Endothelial cell of umbilical vein (primary cell): ENCODE results near the gene THBS1. TPM values are rescaled to one million over a fixed set of nuclear protein-coding genes. Genes with fewer than 3 reads are reported as not detected.

ENCODE experiments used
- BruUV-seq: library from RNA; stranded (reverse); fragments of 400-500 nt; replicated peaks from 2 replicates; lab custom pipeline; 2021; lab: Mats Ljungman, UMichigan
- CTCF ChIA-PET: fragments of 300-600, 350-600 bp; sonication (Branson Sonifier 250); formaldehyde crosslinking; loops from one replicate; lab custom pipeline; 2021; ENCODE audit warnings: antibody characterized with exemption, inconsistent platforms; lab: Charles Lee
- POLR2A ChIA-PET: fragments of 300-600, 350-600 bp; sonication (Branson Sonifier 250); formaldehyde crosslinking; loops from one replicate; lab custom pipeline; 2021; ENCODE audit warnings: antibody characterized with exemption, inconsistent platforms; lab: Charles Lee
- DNase-seq: peaks from one replicate; pipeline ENCODE4 v3.0.0-alpha.2; 2011; ENCODE audit warnings: low read depth, low spot score
- FAIRE-seq: peaks from 2 replicates; lab custom pipeline; 2011; peaks lifted over from hg19 to GRCh38; lab: Jason Lieb, UNC
- H2AFZ ChIP-seq: 2 replicates; pipeline ENCODE4 v1.6.0; 2012; ENCODE audit warnings: low read depth, low read length, control low read depth, inconsistent platforms
- H3K27ac ChIP-seq: 2 replicates; pipeline ENCODE4 v1.5.1; 2011; ENCODE audit warnings: low read depth, mild to moderate bottlenecking, control low read depth, low read length, moderate library complexity; ENCODE audit not compliant: insufficient read depth
- H3K27me3 ChIP-seq, 2 experiments: 2 replicates each; pipeline versions ENCODE4 v1.6.0 to v1.6.1; 2011; ENCODE audit warnings: low read length in 2 of 2, mixed read lengths in 1 of 2; ENCODE audit not compliant: control insufficient read depth in 2 of 2, insufficient read depth in 2 of 2
- H3K36me3 ChIP-seq, 2 experiments: 2 replicates in 1 of 2; 3 replicates in 1 of 2; pipeline ENCODE4 v1.5.1; 2011; ENCODE audit warnings: low read length in 2 of 2, mild to moderate bottlenecking in 1 of 2, moderate library complexity in 1 of 2; ENCODE audit not compliant: control insufficient read depth in 2 of 2, insufficient read depth in 2 of 2; ENCODE audit errors: extremely low read depth in 1 of 2
- H3K4me1 ChIP-seq: 3 replicates; pipeline ENCODE4 v1.5.1; 2011; ENCODE audit warnings: mild to moderate bottlenecking, low read length; ENCODE audit not compliant: control insufficient read depth, insufficient read depth; ENCODE audit errors: extremely low read depth
- H3K4me2 ChIP-seq: 2 replicates; pipeline ENCODE4 v1.6.1; 2011; ENCODE audit warnings: low read length, control low read depth, mixed read lengths; ENCODE audit not compliant: insufficient read depth
- H3K4me3 ChIP-seq, 3 experiments: fragments of 200-600 bp in 1 of 3; sonication (generic), shearing (Covaris generic) in 1 of 3; replicated peaks in 1 of 3; 2 replicates each; pipeline ENCODE4 v1.5.1; 2011 to 2016; ENCODE audit warnings: control low read depth in 3 of 3, low read length in 3 of 3, mild to moderate bottlenecking in 2 of 3, inconsistent platforms in 1 of 3, low read depth in 1 of 3, moderate library complexity in 1 of 3; ENCODE audit not compliant: insufficient read depth in 1 of 3
- H3K79me2 ChIP-seq: 2 replicates; pipeline ENCODE4 v1.6.0; 2012; ENCODE audit warnings: low read length, inconsistent platforms; ENCODE audit not compliant: control insufficient read depth, insufficient read depth
- H3K9ac ChIP-seq: replicated peaks from 2 replicates; pipeline ENCODE3; 2011; ENCODE audit warnings: low read length, control low read depth; ENCODE audit not compliant: insufficient read depth; ENCODE audit errors: extremely low read depth
- H3K9me1 ChIP-seq: replicated peaks from 3 replicates; pipeline ENCODE4 v1.6.0; 2011; ENCODE audit warnings: mild to moderate bottlenecking, low read length; ENCODE audit not compliant: control insufficient read depth, insufficient read depth; ENCODE audit errors: extremely low read depth
- H3K9me3 ChIP-seq: replicated peaks from 2 replicates; pipeline ENCODE4 v1.5.1; 2012; ENCODE audit warnings: low read length, inconsistent platforms; ENCODE audit not compliant: control insufficient read depth, insufficient read depth
- H4K20me1 ChIP-seq: replicated peaks from 2 replicates; pipeline ENCODE3; 2011; ENCODE audit warnings: mild to moderate bottlenecking, low read length; ENCODE audit not compliant: control insufficient read depth, insufficient read depth; ENCODE audit errors: extremely low read depth
- CTCF ChIP-seq, 2 donors: IDR thresholded peaks; 1 replicate in 1 of 2; 2 replicates in 1 of 2; pipeline ENCODE4 v1.5.1; 2011; ENCODE audit warnings: low read length in 2 of 2, mild to moderate bottlenecking in 2 of 2, moderate library complexity in 2 of 2, control low read depth in 1 of 2, inconsistent platforms in 1 of 2, low read depth in 1 of 2; ENCODE audit not compliant: insufficient read depth in 1 of 2; ENCODE audit errors: extremely low read depth in 1 of 2
- EZH2 ChIP-seq: IDR thresholded peaks from 2 replicates; pipeline ENCODE4 v1.6.1; 2012; ENCODE audit warnings: borderline replicate concordance, low read depth, mild to moderate bottlenecking, moderate library complexity, low read length, inconsistent platforms; ENCODE audit not compliant: severe bottlenecking
- FOS ChIP-seq: IDR thresholded peaks from 2 replicates; pipeline ENCODE4 v1.6.1; 2011; ENCODE audit warnings: mild to moderate bottlenecking, low read length, moderate library complexity, borderline replicate concordance; ENCODE audit not compliant: insufficient read depth
- GATA2 ChIP-seq: IDR thresholded peaks from 2 replicates; pipeline ENCODE4 v1.7.0; 2011; ENCODE audit warnings: low read depth, mild to moderate bottlenecking, moderate library complexity, mixed read lengths, low read length; ENCODE audit not compliant: insufficient read length, insufficient read depth
- JUN ChIP-seq: IDR thresholded peaks from 2 replicates; pipeline ENCODE4 v1.6.1; 2011; ENCODE audit warnings: borderline replicate concordance, low read depth; ENCODE audit not compliant: insufficient read length, insufficient read depth
- MAX ChIP-seq: IDR thresholded peaks from 2 replicates; pipeline ENCODE4 v1.6.1; 2011; ENCODE audit not compliant: insufficient read depth, insufficient read length
- MYC ChIP-seq: IDR thresholded peaks from one replicate; pipeline ENCODE4 v1.6.1; 2011; ENCODE audit warnings: mild to moderate bottlenecking, low read depth, low read length
- POLR2A ChIP-seq: IDR thresholded peaks from 2 replicates; pipeline ENCODE4 v1.6.1; 2012; ENCODE audit warnings: low read depth, mild to moderate bottlenecking, control low read depth, low read length
- POLR2AphosphoS5 ChIP-seq: IDR thresholded peaks from 2 replicates; pipeline ENCODE4 v1.6.1; 2012; ENCODE audit warnings: low read depth, mild to moderate bottlenecking, control low read depth, low read length, moderate library complexity; ENCODE audit not compliant: insufficient read depth
- dilution Hi-C: fragments of 300-500 bp; cut with MboI; formaldehyde crosslinking; loops from one replicate; pipeline ENCODE4 v1.15.0; 2019; ENCODE audit warnings: low sequenced_read_pairs; ENCODE audit not compliant: extremely low pct_ligation_motif_present
- intact Hi-C: fragments of 100-400 bp; cut with micrococcal nuclease; formaldehyde crosslinking; loops from one replicate; pipeline ENCODE4 v1.10.0; 2022
- polyA plus RNA-seq, 4 experiments: library from polyadenylated mRNA; depleted of rRNA in 3 of 4; stranded (reverse) in 3 of 4; unstranded in 1 of 4; fragments of >200 nt; gene quantifications; 2 replicates each; pipeline versions ENCODE4 v1.2.1 to v1.2.3, GENCODE V29; 2011 to 2012; ENCODE audit warnings: missing spikeins in 1 of 4
- total RNA-seq: library from RNA; stranded (reverse); gene quantifications from 2 replicates; pipeline ENCODE4 v1.2.3, GENCODE V29; 2021

THBS1 gene
- total and polyA plus RNA-seq, 2 donors (not counting 3 experiments of a cell fraction or from before 2014, with no cell fraction given): 6,293 to 8,883 TPM

- peak overlapping the region; percentile 8 for H3K4me2 ChIP-seq
- BruUV-seq: no TSS peak
- H3K27me3 ChIP-seq: no peaks in the 10 kb centered on the region
- POLR2A ChIA-PET: interaction anchor here (0.5 kb wide), 1 partner anchor 439 kb away, joined by 3 read pairs; no protein-coding TSS in a partner anchor
- CTCF ChIA-PET: interaction anchor here (16.6 kb wide), 1 partner anchor 164 kb away, joined by 379 read pairs; no protein-coding TSS in a partner anchor
- FAIRE-seq (no peak), DNase-seq (peak; percentile 64)
- dilution Hi-C loops: no loop called here
- H3K27ac ChIP-seq: no peak overlapping the region
- no peaks in the 10 kb centered on the region for H4K20me1 ChIP-seq
- H3K9me1 ChIP-seq: no peaks in the 10 kb centered on the region
- intact Hi-C loops: no loop called here
- no peak overlapping the region for H2AFZ ChIP-seq
- no peak overlapping the region for H3K9ac ChIP-seq
- no peak for TF ChIP-seq EZH2
- no peak for TF ChIP-seq POLR2AphosphoS5
- TF ChIP-seq POLR2A: peak; percentile 32
- H3K79me2 ChIP-seq: peaks cover 2% of the 10 kb centered on the region
- H3K4me3 ChIP-seq: peak overlapping the region in 1 of 3 experiments; percentile 27
- H3K36me3 ChIP-seq: peaks cover 42 to 63% of the 10 kb centered on the region in 2 experiments
- H3K9me3 ChIP-seq: no peaks in the 10 kb centered on the region
- no peaks in the 10 kb centered on the region for H3K4me1 ChIP-seq
Measured at GRCh38 chr15:39593656-39594445, 13.0 kb downstream of the THBS1 start.

- no peaks in the 10 kb centered on the region for H4K20me1 ChIP-seq
- TF ChIP-seq JUN: no peak
- TF ChIP-seq POLR2A: peak; percentile 96
- no peak for TF ChIP-seq EZH2
- no peak for TF ChIP-seq MYC
- TF ChIP-seq POLR2AphosphoS5: peak; percentile 81
- TF ChIP-seq MAX: no peak
- TF ChIP-seq FOS: no peak
- no peak for TF ChIP-seq GATA2
- no peak for TF ChIP-seq CTCF (IDR thresholded peaks at IDR 0.05; ENCODE audit: extremely low read depth in 1 of 2, insufficient read depth in 1 of 2, low read depth in 1 of 2, low read length in 2 of 2)
- no peak for FAIRE-seq
Measured at GRCh38 chr15:39594446-39595337, 13.8 kb downstream of the THBS1 start.

More at GRCh38 chr15:39594446-39595337, 13.8 kb downstream of the THBS1 start:
- ChIA-PET POLR2A (interaction anchor here (0.9 kb wide), 1 partner anchor 423 kb away, joined by 4 read pairs; no protein-coding TSS in a partner anchor), CTCF (interaction anchor here (16.6 kb wide), 1 partner anchor 163 kb away, joined by 379 read pairs; no protein-coding TSS in a partner anchor)
- peak; percentile 62 for DNase-seq
- H3K27ac ChIP-seq: no peak overlapping the region
- H2AFZ ChIP-seq: no peak overlapping the region
- dilution Hi-C loops: no loop called here
- H3K4me2 ChIP-seq: peak overlapping the region; percentile 8
- no peaks in the 10 kb centered on the region for H3K9me1 ChIP-seq
- H3K9ac ChIP-seq: no peak overlapping the region
- H3K9me3 ChIP-seq: no peaks in the 10 kb centered on the region
- no TSS peak for BruUV-seq
- peaks cover 3% of the 10 kb centered on the region for H3K4me1 ChIP-seq
- H3K27me3 ChIP-seq: no peaks in the 10 kb centered on the region
- H3K36me3 ChIP-seq: peaks cover 36 to 57% of the 10 kb centered on the region in 2 experiments
- H3K4me3 ChIP-seq: no peak overlapping the region
- intact Hi-C loops: loop anchor here (5.0 kb wide), 1 partner anchor 338 kb away; the partner anchor contains the start of gene EIF2AK4
- no peaks in the 10 kb centered on the region for H3K79me2 ChIP-seq
